ENCODE measurements around the gene TRIM69. TPM values are rescaled to one million over a fixed set of nuclear protein-coding genes. Genes with fewer than 3 reads are reported as not detected.

Gene TRIM69
- total and polyA plus RNA-seq, 2 donors (not counting 1 experiment from before 2014, with no cell fraction given): 12.9 to 30.8 TPM

- peak; percentile 68 for ATAC-seq (ENCODE audit: low read depth)
- no peaks in the 10 kb centered on the region for H3K9me3 Mint-ChIP-seq (ENCODE audit: insufficient read depth)
- Histone ChIP-seq H3K9ac (ENCODE audit: low read length) (peak overlapping the region; percentile 49), H3K4me3 (ENCODE audit: control extremely low read depth in 1 of 5, extremely low read depth in 1 of 5, insufficient read depth in 1 of 5, low read depth in 2 of 5, low read length in 4 of 5) (peak overlapping the region in 3 of 5 experiments; percentile 10 to 34 (median 20)), H3K27me3 (replicated peaks in 1 of 4; ENCODE audit: control extremely low read depth in 1 of 4, control insufficient read depth in 3 of 4, insufficient read depth in 4 of 4, low read length in 3 of 4) (no peaks in the 10 kb centered on the region), H2AFZ (ENCODE audit: insufficient read depth, low read depth, low read length, poor library complexity, severe bottlenecking) (peak overlapping the region; percentile 70), H4K20me1 (ENCODE audit: control insufficient read depth, insufficient read depth, low read length, poor library complexity, severe bottlenecking) (no peaks in the 10 kb centered on the region), H3K79me2 (ENCODE audit: control insufficient read depth, insufficient read depth, low read length) (peaks cover 75% of the 10 kb centered on the region), H3K9me3 (ENCODE audit: control extremely low read depth in 1 of 3, control insufficient read depth in 2 of 3, insufficient read depth in 1 of 3, low read length in 2 of 3) (no peaks in the 10 kb centered on the region), H3K27ac (ENCODE audit: low read length in 2 of 2) (peak overlapping the region; percentile 64 to 87), H3K4me1 (ENCODE audit: control insufficient read depth in 2 of 2, insufficient read depth in 2 of 2, low read length in 2 of 2) (peaks cover 28 to 42% of the 10 kb centered on the region in 2 donors), H3K36me3 (replicated peaks in 1 of 2; ENCODE audit: control extremely low read depth in 1 of 2, control insufficient read depth in 1 of 2, extremely low read depth in 1 of 2, insufficient read depth in 2 of 2, low read length in 1 of 2) (peaks cover 0 to 7% of the 10 kb centered on the region in 2 experiments), H3K4me2 (replicated peaks; ENCODE audit: low read depth, low read length, poor library complexity, severe bottlenecking) (peak overlapping the region; percentile 77)
- intact Hi-C loops (cut with micrococcal nuclease): no loop called here
- TF ChIP-seq CTCF (IDR thresholded peaks at IDR 0.05) (peak; percentile 12), EZH2 (IDR thresholded peaks at IDR 0.05; ENCODE audit: borderline replicate concordance, insufficient read depth, low read depth, low read length, poor library complexity, severe bottlenecking) (no peak)
- H3K4me3 Mint-ChIP-seq: peak overlapping the region; percentile 89
- peak overlapping the region; percentile 98 for H3K27ac Mint-ChIP-seq
- H3K27me3 Mint-ChIP-seq: no peaks in the 10 kb centered on the region
- WGBS (ENCODE audit: insufficient coverage): 47% methylated on average over 6 of the region's 8 CpGs
- H3K4me1 Mint-ChIP-seq: peaks cover 50% of the 10 kb centered on the region
- peak; percentile 57 for DNase-seq
- ChIA-PET CTCF (interaction anchor here (0.6 to 18.0 kb wide), 22 partner anchors 7 to 157 kb away, joined by 3 to 529 read pairs (median 6); partner anchors contain the start of genes B2M, PATL2 and SPG11), POLR2A (interaction anchor here (0.5 to 34.6 kb wide), 6 partner anchors 8 to 150 kb away, joined by 4 to 819 read pairs (median 33); partner anchors contain the start of genes B2M, PATL2 and SPG11)
Measured at GRCh38 chr15:44735482-44736180, 697 bp upstream of the TRIM69 start.
